Keratinocyte (primary cell): Measurements from ENCODE around the gene CYP27A1. TPM values are rescaled to one million over a fixed set of nuclear protein-coding genes. Genes with fewer than 3 reads are reported as not detected.

Experiments used
- DNase-seq: peaks from one replicate; pipeline ENCODE4 v3.0.0-alpha.2; 2011; ENCODE audit warnings: low read depth, missing footprints, low spot score
- FAIRE-seq: peaks from 2 replicates; lab custom pipeline; 2011; peaks lifted over from hg19 to GRCh38; lab: Jason Lieb, UNC
- H2AFZ ChIP-seq: 2 replicates; pipeline ENCODE4 v1.6.0; 2012; ENCODE audit warnings: low read length, control low read depth, inconsistent platforms; ENCODE audit not compliant: control insufficient read depth
- H3K27ac ChIP-seq: 2 replicates; pipeline ENCODE4 v1.5.1; 2011; ENCODE audit warnings: low read length; ENCODE audit not compliant: control insufficient read depth, insufficient read depth
- H3K27me3 ChIP-seq: 3 replicates; pipeline ENCODE4 v1.6.0; 2011; ENCODE audit warnings: low read length; ENCODE audit not compliant: control insufficient read depth, insufficient read depth; ENCODE audit errors: extremely low read depth
- H3K36me3 ChIP-seq, 2 experiments: 2 replicates in 1 of 2; 3 replicates in 1 of 2; pipeline ENCODE4 v1.5.1; 2011; ENCODE audit warnings: low read length in 2 of 2, mild to moderate bottlenecking in 1 of 2; ENCODE audit not compliant: control insufficient read depth in 2 of 2, insufficient read depth in 2 of 2; ENCODE audit errors: extremely low read depth in 1 of 2
- H3K4me1 ChIP-seq: 3 replicates; pipeline ENCODE4 v1.5.1; 2011; ENCODE audit warnings: low read length; ENCODE audit not compliant: control insufficient read depth, insufficient read depth; ENCODE audit errors: extremely low read depth
- H3K4me2 ChIP-seq: 3 replicates; pipeline ENCODE4 v1.6.0; 2011; ENCODE audit warnings: low read depth, low read length; ENCODE audit not compliant: control insufficient read depth, insufficient read depth; ENCODE audit errors: extremely low read depth
- H3K4me3 ChIP-seq, 3 experiments: fragments of 200-600 bp in 1 of 3; sonication (generic) in 1 of 3; 2 replicates in 2 of 3; 3 replicates in 1 of 3; pipeline ENCODE4 v1.5.1; 2011 to 2016; ENCODE audit warnings: low read length in 3 of 3, mild to moderate bottlenecking in 3 of 3, control low read depth in 2 of 3, inconsistent platforms in 1 of 3, low read depth in 1 of 3, mixed read lengths in 1 of 3, mixed run types in 1 of 3, moderate library complexity in 1 of 3; ENCODE audit not compliant: control insufficient read depth in 2 of 3, insufficient read depth in 2 of 3; ENCODE audit errors: extremely low read depth in 1 of 3
- H3K79me2 ChIP-seq: 2 replicates; pipeline ENCODE4 v1.6.0; 2012; ENCODE audit warnings: low read length; ENCODE audit not compliant: control insufficient read depth, insufficient read depth
- H3K9ac ChIP-seq: 3 replicates; pipeline ENCODE4 v1.6.0; 2011; ENCODE audit warnings: low read length; ENCODE audit not compliant: control insufficient read depth, insufficient read depth; ENCODE audit errors: extremely low read depth
- H3K9me1 ChIP-seq: 3 replicates; pipeline ENCODE4 v1.6.0; 2011; ENCODE audit warnings: low read length; ENCODE audit not compliant: control insufficient read depth, insufficient read depth; ENCODE audit errors: extremely low read depth
- H3K9me3 ChIP-seq: 2 replicates; pipeline ENCODE4 v1.5.1; 2012; ENCODE audit warnings: low read depth, low read length; ENCODE audit not compliant: control insufficient read depth
- H4K20me1 ChIP-seq: 3 replicates; pipeline ENCODE4 v1.6.0; 2011; ENCODE audit warnings: low read length; ENCODE audit not compliant: control insufficient read depth, insufficient read depth; ENCODE audit errors: extremely low read depth
- CTCF ChIP-seq, 3 experiments: IDR thresholded peaks in 1 of 3; conservative IDR thresholded peaks in 1 of 3; optimal IDR thresholded peaks in 1 of 3; 2 replicates in 2 of 3; 3 replicates in 1 of 3; pipeline versions ENCODE3 to v1.5.1; 2011; ENCODE audit warnings: low read length in 3 of 3, mild to moderate bottlenecking in 3 of 3, moderate library complexity in 2 of 3, control low read depth in 1 of 3, inconsistent platforms in 1 of 3; ENCODE audit not compliant: insufficient read depth in 2 of 3; ENCODE audit errors: extremely low read depth in 1 of 3
- EZH2 ChIP-seq: IDR thresholded peaks from one replicate; pipeline ENCODE4 v1.6.1; 2012; ENCODE audit warnings: inconsistent platforms, mild to moderate bottlenecking, low read length, moderate library complexity
- dilution Hi-C: fragments of 300-500 bp; cut with MboI; formaldehyde crosslinking; loops from one replicate; pipeline ENCODE4 v1.7.0; 2020; ENCODE audit warnings: low sequenced_read_pairs; ENCODE audit not compliant: extremely low pct_ligation_motif_present
- polyA plus RNA-seq, 5 experiments: library from polyadenylated mRNA; depleted of rRNA in 3 of 5; stranded (reverse) in 3 of 5; stranded (forward) in 1 of 5; unstranded in 1 of 5; fragments of >200 nt; gene quantifications; 1 replicate in 1 of 5; 2 replicates in 3 of 5; 3 replicates in 1 of 5; pipeline versions ENCODE4 v1.2.1 to v1.2.3, GENCODE V29; 2011 to 2012; ENCODE audit warnings: missing spikeins in 2 of 5, low read depth in 1 of 5, low replicate concordance in 1 of 5

CYP27A1 gene
- polyA plus RNA-seq, 1 donor (not counting 4 experiments of a cell fraction or from before 2014, with no cell fraction given) = 0.12 TPM

- Histone ChIP-seq H3K27me3 (no peaks in the 10 kb centered on the region), H3K4me2 (no peak overlapping the region), H3K79me2 (no peaks in the 10 kb centered on the region), H4K20me1 (no peaks in the 10 kb centered on the region), H3K9me3 (no peaks in the 10 kb centered on the region), H3K36me3 (no peaks in the 10 kb centered on the region), H3K4me3 (no peak overlapping the region), H3K4me1 (peaks cover 2% of the 10 kb centered on the region), H3K9me1 (no peaks in the 10 kb centered on the region), H3K27ac (no peak overlapping the region), H3K9ac (no peak overlapping the region), H2AFZ (no peak overlapping the region)
- dilution Hi-C loops = no loop called here
- TF ChIP-seq CTCF (optimal IDR thresholded peaks at IDR 0.05 in 1 of 3, IDR thresholded peaks at IDR 0.05 in 1 of 3, conservative IDR thresholded peaks at IDR 0.05 in 1 of 3; ENCODE audit: extremely low read depth in 1 of 3, insufficient read depth in 2 of 3, low read length in 3 of 3) = no peak
- FAIRE-seq (no peak), DNase-seq (no peak)
These were observed 10.5 kb downstream of the CYP27A1 start for GRCh38 chr2:218792433-218792832.

GRCh38 chr2:218796691-218797090 is 14.7 kb downstream of the CYP27A1 start:
- dilution Hi-C loops = no loop called here
- TF ChIP-seq EZH2 = no peak
- TF ChIP-seq CTCF (optimal IDR thresholded peaks at IDR 0.05 in 1 of 3, IDR thresholded peaks at IDR 0.05 in 1 of 3, conservative IDR thresholded peaks at IDR 0.05 in 1 of 3; ENCODE audit: extremely low read depth in 1 of 3, insufficient read depth in 2 of 3, low read length in 3 of 3) = no peak
- no peaks in the 10 kb centered on the region for H3K9me3 ChIP-seq
- H3K27ac ChIP-seq = no peak overlapping the region
- no peak overlapping the region for H2AFZ ChIP-seq
- H3K9ac ChIP-seq = no peak overlapping the region
- H3K4me3 ChIP-seq = no peak overlapping the region
- FAIRE-seq (no peak), DNase-seq (no peak)
- H4K20me1 ChIP-seq = no peaks in the 10 kb centered on the region
- H3K4me2 ChIP-seq = no peak overlapping the region
- no peaks in the 10 kb centered on the region for H3K9me1 ChIP-seq
- no peaks in the 10 kb centered on the region for H3K4me1 ChIP-seq
- H3K27me3 ChIP-seq = peaks cover 12% of the 10 kb centered on the region
- H3K79me2 ChIP-seq = no peaks in the 10 kb centered on the region
- no peaks in the 10 kb centered on the region for H3K36me3 ChIP-seq
